ENCODE data around the gene DDX6.
A peak's percentile ranks its signal among the peaks of the same experiment; 100 is the strongest.
"Not testable (repeated sequence)": the region's sequence is repeated elsewhere in the genome, so short reads cannot be mapped to it uniquely, and the experiment has no call there.

DDX6 gene

GRCh38 chr11:118790357-118791110 lies 430 bp downstream of the DDX6 start:
- DNase-seq (ENCODE audit: low spot score), result peak; percentile 90

GRCh38 chr11:118789501-118790356 lies 1.2 kb downstream of the DDX6 start:
- DNase-seq (ENCODE audit: low spot score), result peak; percentile 81

GRCh38 chr11:118786657-118787056 lies 4.3 kb downstream of the DDX6 start:
- DNase-seq (ENCODE audit: low spot score), result no peak

- DNase-seq (ENCODE audit: low spot score), result no peak
Measured at GRCh38 chr11:118785362-118785761, 5.6 kb downstream of the DDX6 start.

- DNase-seq (ENCODE audit: low spot score), result no peak
Measured at GRCh38 chr11:118783724-118784495, 7.1 kb downstream of the DDX6 start.

GRCh38 chr11:118783324-118783723 lies 7.6 kb downstream of the DDX6 start:
- not testable (repeated sequence) for DNase-seq (ENCODE audit: low spot score)

GRCh38 chr11:118778898-118779297 lies 12.1 kb downstream of the DDX6 start:
- DNase-seq (ENCODE audit: low spot score), result no peak

GRCh38 chr11:118774032-118774431 lies 16.9 kb downstream of the DDX6 start:
- DNase-seq (ENCODE audit: low spot score), result no peak

- DNase-seq (ENCODE audit: low spot score), result peak; percentile 63
Measured at GRCh38 chr11:118771547-118772288, 19.2 kb downstream of the DDX6 start.

GRCh38 chr11:118768690-118769089 lies 22.3 kb downstream of the DDX6 start:
- DNase-seq (ENCODE audit: low spot score), result no peak

GRCh38 chr11:118766035-118766434 lies 24.9 kb downstream of the DDX6 start:
- DNase-seq (ENCODE audit: low spot score), result no peak

- DNase-seq (ENCODE audit: low spot score), result not testable (repeated sequence)
Measured at GRCh38 chr11:118765095-118765691, 25.8 kb downstream of the DDX6 start.

GRCh38 chr11:118763041-118763440 lies 27.9 kb downstream of the DDX6 start:
- DNase-seq (ENCODE audit: low spot score), result no peak

- not testable (repeated sequence) for DNase-seq (ENCODE audit: low spot score)
Measured at GRCh38 chr11:118761981-118762380, 29.0 kb downstream of the DDX6 start.

- DNase-seq (ENCODE audit: low spot score), result peak; percentile 88
Measured at GRCh38 chr11:118757876-118758399, 33.0 kb downstream of the DDX6 start.

- no peak for DNase-seq (ENCODE audit: low spot score)
Measured at GRCh38 chr11:118752654-118753053, 38.3 kb downstream of the DDX6 start.

GRCh38 chr11:118749429-118749828 lies 41.5 kb downstream of the DDX6 start:
- DNase-seq (ENCODE audit: low spot score), result no peak

GRCh38 chr11:118748056-118748455 lies 42.9 kb downstream of the DDX6 start:
- no peak for DNase-seq (ENCODE audit: low spot score)

GRCh38 chr11:118746988-118747585 lies 43.9 kb downstream of the DDX6 start:
- no peak for DNase-seq (ENCODE audit: low spot score)

- no peak for DNase-seq (ENCODE audit: low spot score)
Measured at GRCh38 chr11:118744046-118744445, 46.9 kb downstream of the DDX6 start.

- DNase-seq (ENCODE audit: low spot score), result no peak
Measured at GRCh38 chr11:118742304-118742703, 48.7 kb downstream of the DDX6 start.
